Gastroesophageal sphincter (tissue), 4 donors: ENCODE data around the gene RCOR3. TPM values are rescaled to one million over a fixed set of nuclear protein-coding genes. Genes with fewer than 3 reads are reported as not detected.
"Not testable (repeated sequence)": the region's sequence is repeated elsewhere in the genome, so short reads cannot be mapped to it uniquely, and the experiment has no call there.

Experiments used
- ATAC-seq: fragments of 150-250 bp; one replicate; pipeline ENCODE4 v1.9.1; 2016; ENCODE audit warnings: mild to moderate bottlenecking, moderate library complexity
- H3K27ac ChIP-seq, 4 donors: fragments of 200-600 bp; sonication (generic) in 3 of 4; 1 replicate in 3 of 4; 2 replicates in 1 of 4; pipeline ENCODE4 v1.5.1; 2016 to 2019
- H3K27me3 ChIP-seq: fragments of 200-600 bp; sonication (generic); one replicate; pipeline ENCODE4 v1.5.1; 2019
- H3K36me3 ChIP-seq, 2 donors: fragments of 200-600 bp; sonication (generic); one replicate each; pipeline ENCODE4 v1.5.1; 2019; ENCODE audit warnings: control low read depth in 1 of 2
- H3K4me1 ChIP-seq, 3 donors: fragments of 200-600 bp; sonication (generic); 1 replicate in 2 of 3; 2 replicates in 1 of 3; pipeline ENCODE4 v1.5.1; 2016 to 2019; ENCODE audit warnings: control low read depth in 2 of 3
- H3K4me3 ChIP-seq, 2 donors: fragments of 200-600 bp; sonication (generic); one replicate each; pipeline ENCODE4 v1.5.1; 2019; ENCODE audit warnings: mild to moderate bottlenecking in 1 of 2, moderate library complexity in 1 of 2
- H3K9me3 ChIP-seq, 3 donors: fragments of 200-600 bp; sonication (generic); one replicate each; pipeline ENCODE4 v1.5.1; 2017 to 2019; ENCODE audit warnings: control low read depth in 2 of 3
- EP300 ChIP-seq: sonication (generic); formaldehyde crosslinking; IDR thresholded peaks from one replicate; pipeline ENCODE4 v1.6.1; 2017; ENCODE audit warnings: antibody characterized with exemption, mild to moderate bottlenecking
- POLR2A ChIP-seq, 2 donors: fragments of 450-650 bp; IDR thresholded peaks; one replicate each; pipeline ENCODE4 v1.6.1; 2017; ENCODE audit warnings: antibody characterized with exemption in 2 of 2, mild to moderate bottlenecking in 2 of 2, moderate library complexity in 1 of 2
- POLR2AphosphoS5 ChIP-seq: sonication (generic); formaldehyde crosslinking; IDR thresholded peaks from one replicate; pipeline ENCODE4 v1.6.1; 2017; ENCODE audit warnings: antibody characterized with exemption
- WGBS, 2 donors: methylation state at CpG; one replicate each; pipeline ENCODE4 v1.1.5; 2018; ENCODE audit warnings: low coverage in 1 of 2; 5-methylcytosine and 5-hydroxymethylcytosine counted together
- total RNA-seq, 4 donors: library from RNA; depleted of rRNA; stranded (reverse); fragments of >200 nt; gene quantifications; one replicate each; pipeline ENCODE4 v1.1.0, GENCODE V29; 2016
- TF ChIP-seq, protein P1 (sequence below), 4 experiments: fragments of 200-600 bp in 2 of 4; fragments of 450-650 bp in 2 of 4; sonication (generic) in 1 of 4; IDR thresholded peaks; one replicate each; pipeline ENCODE4 v1.5.1; 2017 to 2019; ENCODE audit warnings: antibody characterized with exemption in 4 of 4, mild to moderate bottlenecking in 2 of 4, moderate library complexity in 2 of 4

RCOR3 gene
- total RNA-seq, 4 donors from 2014 or later: 25.5 to 63.8 (median 36.8) TPM

DNA sequence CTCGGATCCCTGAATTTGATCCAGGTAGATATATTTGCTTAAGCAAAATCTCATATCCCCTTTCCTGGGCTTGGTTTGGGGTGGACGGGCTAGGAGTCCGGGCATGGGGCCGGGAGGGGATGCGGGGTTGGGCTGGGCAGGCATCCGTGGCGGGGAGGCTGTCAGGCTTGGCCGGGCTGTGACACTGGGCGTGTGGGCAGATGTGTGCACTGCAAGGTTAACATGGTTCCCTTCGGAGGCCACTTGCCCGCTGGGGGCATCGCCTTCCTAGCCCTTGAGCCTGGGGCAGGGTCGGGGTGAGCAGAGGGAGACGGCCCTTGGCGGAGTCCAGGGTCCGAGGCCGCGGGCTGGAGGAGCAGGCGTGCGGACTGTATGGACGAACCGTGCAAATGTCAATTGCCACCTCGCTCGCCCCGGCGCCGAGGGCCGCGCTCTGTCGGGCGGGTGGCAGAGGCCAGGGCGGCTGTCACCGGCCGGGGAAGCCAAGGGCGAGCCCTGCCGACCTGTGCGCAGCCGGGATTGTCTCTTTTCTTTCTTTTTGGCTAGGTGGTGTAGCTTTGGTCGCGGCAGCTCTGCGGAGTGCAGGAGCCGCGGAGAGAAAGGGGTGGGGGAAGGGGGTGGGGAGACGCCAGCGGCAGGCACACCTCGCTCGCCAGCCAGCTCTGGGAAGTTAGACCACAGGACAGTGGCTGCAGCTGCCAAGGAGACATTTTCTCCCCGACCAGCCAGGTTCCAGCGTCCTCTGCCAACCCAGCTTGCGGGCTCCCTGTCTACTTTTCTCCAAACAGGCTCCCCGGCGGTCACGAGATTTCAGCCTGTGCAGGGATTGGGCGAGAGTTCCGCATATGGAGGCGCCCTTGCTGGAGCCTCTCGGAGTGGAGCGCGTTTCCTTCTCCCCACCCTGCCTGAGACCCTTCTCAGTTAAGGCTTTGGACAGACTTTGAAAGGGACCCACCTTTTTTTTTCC lies 1.3 kb downstream of the RCOR3 start:
- Histone ChIP-seq H3K27ac (peak overlapping the region; percentile 91 to 100 (median 96)), H3K4me1 (peaks cover 3 to 52% (median 4%) of the 10 kb centered on the region in 3 donors), H3K4me3 (peak overlapping the region; percentile 80 to 96), H3K36me3 (peaks cover 0 to 10% of the 10 kb centered on the region in 2 donors), H3K9me3 (no peaks in the 10 kb centered on the region), H3K27me3 (no peaks in the 10 kb centered on the region)
- peak; percentile 32 for ATAC-seq
- TF ChIP-seq POLR2A (IDR thresholded peaks at IDR 0.05): peak in 1 of 2 donors; percentile 13
- TF ChIP-seq POLR2AphosphoS5: peak; percentile 14
- no peak for TF ChIP-seq EP300
- 0 to 1% methylated on average over 9 to 15 of the region's 59 CpGs for WGBS, 2 donors

DNA sequence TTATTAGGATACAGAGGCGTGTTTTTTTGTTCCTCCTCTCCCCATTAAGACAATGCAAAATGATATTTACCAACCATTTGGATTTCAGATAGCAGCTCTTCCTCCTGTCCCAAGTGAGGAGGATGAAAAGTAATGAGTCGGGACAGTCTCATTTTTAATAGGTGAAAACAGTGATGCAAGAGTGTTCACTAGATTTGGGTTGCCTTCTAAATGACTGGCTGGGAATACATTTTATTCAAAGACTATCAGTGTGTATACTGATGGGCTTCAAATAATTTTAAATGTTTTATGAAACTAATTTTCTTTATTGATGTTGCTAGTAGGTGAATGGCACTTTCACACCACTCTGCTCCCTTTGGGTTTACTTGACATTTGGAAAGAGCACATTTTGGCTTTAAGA lies 2.1 kb downstream of the RCOR3 start:
- no peak for ATAC-seq
- 28 to 38% methylated on average over 2 of the region's 2 CpGs for WGBS, 2 donors

DNA sequence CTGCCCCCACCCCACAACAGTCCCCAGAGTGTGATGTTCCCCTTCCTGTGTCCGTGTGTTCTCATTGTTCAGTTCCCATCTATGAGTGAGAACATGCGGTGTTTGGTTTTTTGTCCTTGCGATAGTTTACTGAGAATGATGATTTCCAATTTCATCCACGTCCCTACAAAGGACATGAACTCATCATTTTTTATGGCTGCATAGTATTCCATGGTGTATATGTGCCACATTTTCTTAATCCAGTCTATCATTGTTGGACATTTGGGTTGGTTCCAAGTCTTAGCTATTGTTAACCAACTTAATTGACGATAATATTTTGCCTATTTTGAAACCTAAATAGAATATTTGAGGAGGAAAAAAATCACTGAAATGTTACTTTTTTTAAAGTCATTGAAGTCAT lies 3.9 kb downstream of the RCOR3 start:
- Histone ChIP-seq H3K36me3 (peaks cover 0 to 24% of the 10 kb centered on the region in 2 donors), H3K4me1 (peaks cover 0 to 51% (median 0%) of the 10 kb centered on the region in 3 donors)
- H3K4me3 ChIP-seq, H3K9me3 ChIP-seq, H3K27me3 ChIP-seq, H3K27ac ChIP-seq, ATAC-seq: not testable (repeated sequence)
- WGBS, 2 donors: 69 to 95% methylated on average over 1 of the region's 5 CpGs

More for the DNA sequence above, 2.1 kb downstream of the RCOR3 start:
- Histone ChIP-seq H3K4me3 (peak overlapping the region; percentile 80 to 96), H3K4me1 (peaks cover 3 to 57% (median 4%) of the 10 kb centered on the region in 3 donors), H3K27me3 (no peaks in the 10 kb centered on the region), H3K9me3 (no peaks in the 10 kb centered on the region), H3K36me3 (peaks cover 0 to 12% of the 10 kb centered on the region in 2 donors), H3K27ac (peak overlapping the region in 3 of 4 donors; percentile 91 to 100 (median 99))
- TF ChIP-seq POLR2AphosphoS5 (no peak), EP300 (no peak), POLR2A (IDR thresholded peaks at IDR 0.05) (no peak)
- TF ChIP-seq, protein P1, sequence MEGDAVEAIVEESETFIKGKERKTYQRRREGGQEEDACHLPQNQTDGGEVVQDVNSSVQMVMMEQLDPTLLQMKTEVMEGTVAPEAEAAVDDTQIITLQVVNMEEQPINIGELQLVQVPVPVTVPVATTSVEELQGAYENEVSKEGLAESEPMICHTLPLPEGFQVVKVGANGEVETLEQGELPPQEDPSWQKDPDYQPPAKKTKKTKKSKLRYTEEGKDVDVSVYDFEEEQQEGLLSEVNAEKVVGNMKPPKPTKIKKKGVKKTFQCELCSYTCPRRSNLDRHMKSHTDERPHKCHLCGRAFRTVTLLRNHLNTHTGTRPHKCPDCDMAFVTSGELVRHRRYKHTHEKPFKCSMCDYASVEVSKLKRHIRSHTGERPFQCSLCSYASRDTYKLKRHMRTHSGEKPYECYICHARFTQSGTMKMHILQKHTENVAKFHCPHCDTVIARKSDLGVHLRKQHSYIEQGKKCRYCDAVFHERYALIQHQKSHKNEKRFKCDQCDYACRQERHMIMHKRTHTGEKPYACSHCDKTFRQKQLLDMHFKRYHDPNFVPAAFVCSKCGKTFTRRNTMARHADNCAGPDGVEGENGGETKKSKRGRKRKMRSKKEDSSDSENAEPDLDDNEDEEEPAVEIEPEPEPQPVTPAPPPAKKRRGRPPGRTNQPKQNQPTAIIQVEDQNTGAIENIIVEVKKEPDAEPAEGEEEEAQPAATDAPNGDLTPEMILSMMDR (IDR thresholded peaks at IDR 0.05): no peak

DNA sequence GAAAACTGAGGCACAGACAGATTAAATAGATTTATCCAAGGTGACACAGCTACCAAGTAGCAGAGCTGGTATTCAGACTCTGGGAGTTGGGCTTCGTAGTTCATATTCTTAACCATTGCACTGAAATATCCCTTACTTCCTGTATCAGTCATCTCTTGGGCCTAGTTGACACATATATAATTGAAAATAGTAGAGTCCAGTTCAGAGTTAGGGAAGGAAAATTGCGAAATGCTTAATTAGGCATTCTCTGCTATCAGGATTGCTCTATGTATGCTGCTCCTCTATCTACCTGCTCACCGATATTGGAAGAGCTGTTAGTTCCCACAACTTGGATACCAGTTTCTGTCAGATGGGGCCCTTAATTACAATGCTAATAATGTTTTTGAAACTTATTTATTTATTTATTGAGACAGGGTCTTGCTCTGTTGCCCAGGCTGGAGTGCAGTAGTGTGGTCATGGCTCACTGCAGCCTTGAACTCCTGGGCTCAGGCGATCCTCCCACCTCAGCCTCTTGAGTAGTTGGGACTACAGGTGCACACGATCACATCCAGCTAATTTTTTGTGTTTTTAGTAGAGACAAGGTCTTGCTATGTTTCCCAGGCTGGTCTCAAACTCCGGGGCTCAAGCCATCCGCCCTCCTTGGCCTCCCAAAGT lies 8.2 kb downstream of the RCOR3 start:
- ATAC-seq: no peak
- Histone ChIP-seq H3K4me1 (peaks cover 0 to 35% (median 0%) of the 10 kb centered on the region in 3 donors), H3K36me3 (peaks cover 0 to 57% of the 10 kb centered on the region in 2 donors), H3K4me3 (no peak overlapping the region), H3K27ac (no peak overlapping the region), H3K27me3 (no peaks in the 10 kb centered on the region), H3K9me3 (no peaks in the 10 kb centered on the region)
- TF ChIP-seq EP300 (no peak), POLR2A (IDR thresholded peaks at IDR 0.05) (no peak), POLR2AphosphoS5 (no peak)
- TF ChIP-seq, protein P1 (IDR thresholded peaks at IDR 0.05): no peak
- WGBS, 2 donors: 93 to 97% methylated on average over 5 of the region's 7 CpGs

DNA sequence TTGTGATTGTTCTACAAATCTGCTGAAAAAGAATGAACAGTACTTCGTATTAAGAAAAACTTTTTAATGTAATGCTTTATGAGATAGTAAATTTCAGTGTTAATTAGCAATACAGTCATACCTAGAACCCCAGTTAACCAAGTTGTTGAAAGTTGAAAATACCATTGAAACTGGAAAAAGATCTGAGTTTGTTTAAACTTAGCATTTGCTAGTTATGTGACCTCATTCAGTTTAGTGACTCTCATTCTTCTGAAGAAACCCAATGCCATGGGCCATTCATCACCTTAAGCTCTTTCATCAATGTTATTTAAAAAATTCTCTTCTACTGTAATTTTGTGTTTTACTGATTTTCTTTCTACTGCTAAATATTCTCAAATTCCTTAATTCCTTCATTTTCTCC lies 20.2 kb downstream of the RCOR3 start:
- no peaks in the 10 kb centered on the region for H3K9me3 ChIP-seq
- 13 to 33% methylated on average over 1 of the region's 1 CpG for WGBS, 2 donors

More for the DNA sequence above, 20.2 kb downstream of the RCOR3 start:
- H3K27me3 ChIP-seq: no peaks in the 10 kb centered on the region
- ATAC-seq: no peak
- TF ChIP-seq EP300: no peak
- no peak for TF ChIP-seq POLR2A (IDR thresholded peaks at IDR 0.05)
- TF ChIP-seq, protein P1 (IDR thresholded peaks at IDR 0.05): no peak
- TF ChIP-seq POLR2AphosphoS5: no peak
- peaks cover 0 to 84% of the 10 kb centered on the region in 2 donors for H3K36me3 ChIP-seq
- H3K4me3 ChIP-seq: no peak overlapping the region
- H3K4me1 ChIP-seq: peaks cover 0 to 31% (median 7%) of the 10 kb centered on the region in 3 donors
- H3K27ac ChIP-seq: no peak overlapping the region
